OCI-LY3 (cell line): ENCODE measurements around the gene RCOR2.

Source experiments
- EZH2phosphoT487 ChIP-seq: fragments of 200-600 bp; shearing (Covaris generic); IDR thresholded peaks from 2 replicates; pipeline ENCODE4 v1.6.1; 2018; ENCODE audit warnings: antibody characterized with exemption, mixed run types, low read depth
- TF ChIP-seq, protein P1 (sequence below): fragments of 200-600, 300-600 bp; sonication (generic); IDR thresholded peaks from 2 replicates; pipeline ENCODE4 v1.5.1; 2014; ENCODE audit warnings: antibody characterized with exemption, low read length, low read depth

DNA sequence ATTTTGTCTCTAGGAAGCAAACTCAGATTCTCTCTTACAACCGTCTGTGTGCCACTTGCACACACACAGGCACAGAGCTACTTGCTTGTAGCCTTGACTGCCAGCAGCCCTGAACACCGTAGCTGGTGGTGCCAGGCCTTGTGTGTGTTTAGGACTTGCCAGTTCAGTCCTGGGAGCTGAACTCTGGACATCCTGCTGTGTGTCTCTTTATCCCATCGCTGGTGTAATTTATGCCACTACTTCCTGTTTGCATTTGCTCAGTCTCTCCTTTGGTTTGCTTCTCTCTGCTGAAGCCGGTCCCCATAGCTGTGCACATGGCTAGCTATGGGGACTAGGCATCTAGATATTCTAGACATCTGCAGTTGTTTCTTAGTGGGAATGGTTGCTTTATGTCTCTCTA is 54.0 kb downstream of the RCOR2 start:
- TF ChIP-seq, protein P1, sequence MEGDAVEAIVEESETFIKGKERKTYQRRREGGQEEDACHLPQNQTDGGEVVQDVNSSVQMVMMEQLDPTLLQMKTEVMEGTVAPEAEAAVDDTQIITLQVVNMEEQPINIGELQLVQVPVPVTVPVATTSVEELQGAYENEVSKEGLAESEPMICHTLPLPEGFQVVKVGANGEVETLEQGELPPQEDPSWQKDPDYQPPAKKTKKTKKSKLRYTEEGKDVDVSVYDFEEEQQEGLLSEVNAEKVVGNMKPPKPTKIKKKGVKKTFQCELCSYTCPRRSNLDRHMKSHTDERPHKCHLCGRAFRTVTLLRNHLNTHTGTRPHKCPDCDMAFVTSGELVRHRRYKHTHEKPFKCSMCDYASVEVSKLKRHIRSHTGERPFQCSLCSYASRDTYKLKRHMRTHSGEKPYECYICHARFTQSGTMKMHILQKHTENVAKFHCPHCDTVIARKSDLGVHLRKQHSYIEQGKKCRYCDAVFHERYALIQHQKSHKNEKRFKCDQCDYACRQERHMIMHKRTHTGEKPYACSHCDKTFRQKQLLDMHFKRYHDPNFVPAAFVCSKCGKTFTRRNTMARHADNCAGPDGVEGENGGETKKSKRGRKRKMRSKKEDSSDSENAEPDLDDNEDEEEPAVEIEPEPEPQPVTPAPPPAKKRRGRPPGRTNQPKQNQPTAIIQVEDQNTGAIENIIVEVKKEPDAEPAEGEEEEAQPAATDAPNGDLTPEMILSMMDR, result no peak
- no peak for TF ChIP-seq EZH2phosphoT487
